Measurements from ENCODE around the gene MYH14.

DNA sequence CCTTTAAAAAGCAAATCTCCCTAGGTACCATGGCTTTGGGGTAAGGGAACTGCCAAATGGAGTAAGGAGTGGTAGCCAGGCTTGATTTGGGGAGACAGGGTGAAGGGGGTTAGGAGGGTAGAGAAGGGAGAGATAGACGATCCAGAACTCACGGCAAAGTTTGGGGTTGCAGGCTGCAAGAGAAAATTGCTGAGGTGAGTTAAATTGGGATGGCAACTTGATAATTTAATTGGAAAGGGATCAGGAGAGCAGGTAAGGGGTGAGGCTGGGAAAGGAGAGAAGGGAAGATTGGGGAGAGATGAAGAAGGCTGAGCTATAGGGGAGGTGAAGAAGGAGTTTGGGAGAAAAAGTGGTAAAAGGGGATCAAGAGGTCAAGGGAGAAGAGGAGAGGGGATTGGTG is 44.3 kb upstream of the MYH14 start:
- TF ChIP-seq, protein P1, sequence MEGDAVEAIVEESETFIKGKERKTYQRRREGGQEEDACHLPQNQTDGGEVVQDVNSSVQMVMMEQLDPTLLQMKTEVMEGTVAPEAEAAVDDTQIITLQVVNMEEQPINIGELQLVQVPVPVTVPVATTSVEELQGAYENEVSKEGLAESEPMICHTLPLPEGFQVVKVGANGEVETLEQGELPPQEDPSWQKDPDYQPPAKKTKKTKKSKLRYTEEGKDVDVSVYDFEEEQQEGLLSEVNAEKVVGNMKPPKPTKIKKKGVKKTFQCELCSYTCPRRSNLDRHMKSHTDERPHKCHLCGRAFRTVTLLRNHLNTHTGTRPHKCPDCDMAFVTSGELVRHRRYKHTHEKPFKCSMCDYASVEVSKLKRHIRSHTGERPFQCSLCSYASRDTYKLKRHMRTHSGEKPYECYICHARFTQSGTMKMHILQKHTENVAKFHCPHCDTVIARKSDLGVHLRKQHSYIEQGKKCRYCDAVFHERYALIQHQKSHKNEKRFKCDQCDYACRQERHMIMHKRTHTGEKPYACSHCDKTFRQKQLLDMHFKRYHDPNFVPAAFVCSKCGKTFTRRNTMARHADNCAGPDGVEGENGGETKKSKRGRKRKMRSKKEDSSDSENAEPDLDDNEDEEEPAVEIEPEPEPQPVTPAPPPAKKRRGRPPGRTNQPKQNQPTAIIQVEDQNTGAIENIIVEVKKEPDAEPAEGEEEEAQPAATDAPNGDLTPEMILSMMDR (IDR thresholded peaks at IDR 0.05), result no peak
- TF ChIP-seq EZH2 (IDR thresholded peaks at IDR 0.05), result no peak

Data from neural progenitor cell (in vitro differentiated cells).